Measurements from ENCODE around the gene ZRANB1.
"Not testable (repeated sequence)": the region's sequence is repeated elsewhere in the genome, so short reads cannot be mapped to it uniquely, and the experiment has no call there.

Gene ZRANB1

GRCh38 chr10:124941823-124942222 lies at the start of gene ZRANB1:
Gene ZRANB1, plus strand, starts transcription at chr10:124942123. Its CDS starts 371 bp downstream, at chr10:124942494.
- H3K4me3 ChIP-seq (ENCODE audit: low read depth, low read length), result no peak within 1 kb of the TSS

- no peak overlapping the region for H3K4me3 ChIP-seq (ENCODE audit: low read depth, low read length)
Measured at GRCh38 chr10:124892905-124893304, 49.0 kb upstream of the ZRANB1 start.

GRCh38 chr10:124894569-124895215 lies 47.2 kb upstream of the ZRANB1 start:
- H3K4me3 ChIP-seq (ENCODE audit: low read depth, low read length), result no peak overlapping the region

GRCh38 chr10:124896751-124897150 lies 45.2 kb upstream of the ZRANB1 start:
- no peak overlapping the region for H3K4me3 ChIP-seq (ENCODE audit: low read depth, low read length)

GRCh38 chr10:124898471-124898870 lies 43.5 kb upstream of the ZRANB1 start:
- no peak overlapping the region for H3K4me3 ChIP-seq (ENCODE audit: low read depth, low read length)

- no peak overlapping the region for H3K4me3 ChIP-seq (ENCODE audit: low read depth, low read length)
Measured at GRCh38 chr10:124899151-124899550, 42.8 kb upstream of the ZRANB1 start.

- no peak overlapping the region for H3K4me3 ChIP-seq (ENCODE audit: low read depth, low read length)
Measured at GRCh38 chr10:124902462-124902861, 39.5 kb upstream of the ZRANB1 start.

GRCh38 chr10:124903111-124903510 lies 38.8 kb upstream of the ZRANB1 start:
- H3K4me3 ChIP-seq (ENCODE audit: low read depth, low read length), result no peak overlapping the region

GRCh38 chr10:124904796-124905195 lies 37.1 kb upstream of the ZRANB1 start:
- H3K4me3 ChIP-seq (ENCODE audit: low read depth, low read length), result no peak overlapping the region

GRCh38 chr10:124906551-124907001 lies 35.3 kb upstream of the ZRANB1 start:
- no peak overlapping the region for H3K4me3 ChIP-seq (ENCODE audit: low read depth, low read length)

GRCh38 chr10:124909563-124909962 lies 32.4 kb upstream of the ZRANB1 start:
- no peak overlapping the region for H3K4me3 ChIP-seq (ENCODE audit: low read depth, low read length)

- H3K4me3 ChIP-seq (ENCODE audit: low read depth, low read length), result no peak overlapping the region
Measured at GRCh38 chr10:124911124-124912067, 30.5 kb upstream of the ZRANB1 start.

GRCh38 chr10:124912101-124912886 lies 29.6 kb upstream of the ZRANB1 start:
- no peak overlapping the region for H3K4me3 ChIP-seq (ENCODE audit: low read depth, low read length)

- no peak overlapping the region for H3K4me3 ChIP-seq (ENCODE audit: low read depth, low read length)
Measured at GRCh38 chr10:124913167-124913566, 28.8 kb upstream of the ZRANB1 start.

- H3K4me3 ChIP-seq (ENCODE audit: low read depth, low read length), result not testable (repeated sequence)
Measured at GRCh38 chr10:124914398-124914797, 27.5 kb upstream of the ZRANB1 start.

- peak overlapping the region; percentile 85 for H3K4me3 ChIP-seq (ENCODE audit: low read depth, low read length)
Measured at GRCh38 chr10:124916098-124916584, 25.8 kb upstream of the ZRANB1 start.

GRCh38 chr10:124916585-124917427 lies 25.1 kb upstream of the ZRANB1 start:
- H3K4me3 ChIP-seq (ENCODE audit: low read depth, low read length), result peak overlapping the region; percentile 90

- peak overlapping the region; percentile 90 for H3K4me3 ChIP-seq (ENCODE audit: low read depth, low read length)
Measured at GRCh38 chr10:124917428-124918190, 24.3 kb upstream of the ZRANB1 start.

- H3K4me3 ChIP-seq (ENCODE audit: low read depth, low read length), result peak overlapping the region; percentile 90
Measured at GRCh38 chr10:124918191-124918830, 23.6 kb upstream of the ZRANB1 start.

Data from iPS-11a (cell line).